ENCODE results near the gene IL21R.

IL21R gene

GRCh38 chr16:27485126-27485525 lies 83.2 kb downstream of the IL21R start:
- DNase-seq (ENCODE audit: low read depth in 2 of 2): no peak

- no peak for DNase-seq (ENCODE audit: low read depth in 2 of 2)
These were observed 83.8 kb downstream of the IL21R start for GRCh38 chr16:27485811-27486210.

- DNase-seq (ENCODE audit: low read depth in 2 of 2): no peak
These were observed 84.4 kb downstream of the IL21R start for GRCh38 chr16:27486344-27486743.

- no peak for DNase-seq (ENCODE audit: low read depth in 2 of 2)
These were observed 84.8 kb downstream of the IL21R start for GRCh38 chr16:27486760-27487159.

- DNase-seq (ENCODE audit: low read depth in 2 of 2): no peak
These were observed 87.4 kb downstream of the IL21R start for GRCh38 chr16:27489421-27489820.

GRCh38 chr16:27489906-27490305 lies 87.9 kb downstream of the IL21R start:
- DNase-seq (ENCODE audit: low read depth in 2 of 2): no peak

GRCh38 chr16:27491894-27492587 lies 90.1 kb downstream of the IL21R start:
- no peak for DNase-seq (ENCODE audit: low read depth in 2 of 2)

GRCh38 chr16:27492588-27492979 lies 90.6 kb downstream of the IL21R start:
- DNase-seq (ENCODE audit: low read depth in 2 of 2): no peak

- no peak for DNase-seq (ENCODE audit: low read depth in 2 of 2)
These were observed 93.2 kb downstream of the IL21R start for GRCh38 chr16:27495191-27495590.

GRCh38 chr16:27498031-27498825 lies 96.3 kb downstream of the IL21R start:
- DNase-seq (ENCODE audit: low read depth in 2 of 2): no peak

GRCh38 chr16:27498916-27499658 lies 97.1 kb downstream of the IL21R start:
- no peak for DNase-seq (ENCODE audit: low read depth in 2 of 2)

- DNase-seq (ENCODE audit: low read depth in 2 of 2): no peak
These were observed 97.7 kb downstream of the IL21R start for GRCh38 chr16:27499659-27500055.

GRCh38 chr16:27500801-27501200 lies 98.8 kb downstream of the IL21R start:
- DNase-seq (ENCODE audit: low read depth in 2 of 2): no peak

All from activated CD8-positive, alpha-beta memory T cell treated with anti-CD3 and anti-CD28 coated beads for 4 hours (primary cell).